Measurements from ENCODE around the gene ZNF526.

The ZNF526 gene

DNA sequence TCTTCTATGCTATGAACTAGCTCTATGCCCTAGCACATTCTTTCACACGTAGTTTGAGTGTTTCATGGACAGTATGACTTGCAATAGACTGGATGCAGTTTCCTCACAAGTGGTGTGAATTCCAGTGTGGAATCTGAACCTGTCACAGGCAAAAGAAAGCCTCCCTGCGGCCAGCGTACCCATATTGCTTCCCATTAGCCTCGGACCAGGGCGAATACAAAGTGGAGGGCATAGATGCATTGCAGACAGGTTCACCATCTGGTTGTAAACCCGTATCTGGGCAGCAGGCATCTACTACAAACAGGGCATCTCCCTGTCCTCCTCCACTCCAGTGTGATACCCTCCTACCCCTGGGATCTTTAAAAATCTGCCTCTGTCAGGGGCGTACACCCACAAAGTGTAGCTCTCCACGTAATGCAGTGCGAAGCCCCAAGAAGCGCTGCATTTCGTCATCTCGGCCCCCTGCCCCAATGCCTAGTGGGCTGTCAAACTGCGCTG is 47.6 kb downstream of the ZNF526 start:
- TF ChIP-seq CEBPB (IDR thresholded peaks at IDR 0.05) (no peak), TCF12 (IDR thresholded peaks at IDR 0.05; ENCODE audit: low read depth) (no peak), FOXM1 (IDR thresholded peaks at IDR 0.05; ENCODE audit: borderline replicate concordance, low read depth) (no peak)

DNA sequence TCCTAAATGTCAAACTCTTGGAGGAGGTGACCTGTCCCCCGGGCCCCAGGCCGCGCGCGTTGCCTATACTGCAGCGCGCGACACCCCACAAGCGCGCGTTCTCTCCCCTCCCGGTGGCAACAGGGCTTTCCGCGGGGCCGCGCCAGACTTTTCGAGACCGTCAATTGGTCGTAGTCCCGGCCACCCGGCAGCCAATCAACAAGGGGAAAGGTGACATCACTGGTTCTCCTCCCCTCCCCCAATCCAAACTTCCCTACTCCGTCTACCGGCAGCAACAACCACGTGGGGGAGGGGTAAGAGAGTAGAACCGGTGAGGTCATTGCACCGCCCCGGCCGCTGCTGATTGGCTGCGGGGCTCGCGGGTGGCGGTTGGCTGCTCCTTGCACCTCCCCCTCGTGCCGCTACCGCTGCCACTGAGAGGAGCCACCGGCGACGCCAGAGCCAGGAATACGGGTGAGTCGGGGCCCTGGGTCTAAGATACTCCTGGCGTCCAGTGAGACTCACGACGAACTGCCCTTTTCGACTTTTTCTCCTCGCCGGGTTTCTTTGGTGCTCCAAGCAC is 48.1 kb downstream of the ZNF526 start:
- TF ChIP-seq RAD21 (IDR thresholded peaks at IDR 0.05; ENCODE audit: low read depth) (no peak), USF1 (IDR thresholded peaks at IDR 0.05) (peak; percentile 77), TAF1 (IDR thresholded peaks at IDR 0.05; ENCODE audit: low read depth) (peak; percentile 42; the same call in 1 of the 2 replicates), EGR1 (IDR thresholded peaks at IDR 0.05) (no peak), TEAD4 (IDR thresholded peaks at IDR 0.05) (peak; percentile 27; the same call in 1 of the 2 replicates), EP300 (IDR thresholded peaks at IDR 0.05; ENCODE audit: borderline replicate concordance) (peak; percentile 72; the same call in 1 of the 2 replicates), TCF12 (IDR thresholded peaks at IDR 0.05; ENCODE audit: low read depth) (peak; percentile 85), CREB1 (IDR thresholded peaks at IDR 0.05; ENCODE audit: low read depth) (no peak; the same call in 1 of the 2 replicates), NFIC (IDR thresholded peaks at IDR 0.05) (no peak), FOXM1 (IDR thresholded peaks at IDR 0.05; ENCODE audit: borderline replicate concordance, low read depth) (peak; percentile 26; the same call in 1 of the 2 replicates)
- TF ChIP-seq, protein P1, sequence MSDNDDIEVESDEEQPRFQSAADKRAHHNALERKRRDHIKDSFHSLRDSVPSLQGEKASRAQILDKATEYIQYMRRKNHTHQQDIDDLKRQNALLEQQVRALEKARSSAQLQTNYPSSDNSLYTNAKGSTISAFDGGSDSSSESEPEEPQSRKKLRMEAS (IDR thresholded peaks at IDR 0.05): peak; percentile 79

- TF ChIP-seq RAD21 (IDR thresholded peaks at IDR 0.05; ENCODE audit: low read depth) (no peak), EP300 (IDR thresholded peaks at IDR 0.05; ENCODE audit: borderline replicate concordance) (no peak), TCF12 (IDR thresholded peaks at IDR 0.05; ENCODE audit: low read depth) (no peak), NFIC (IDR thresholded peaks at IDR 0.05) (no peak), YY1 (IDR thresholded peaks at IDR 0.05; ENCODE audit: low read depth) (peak; percentile 85), CEBPB (IDR thresholded peaks at IDR 0.05) (no peak), TEAD4 (IDR thresholded peaks at IDR 0.05) (no peak), FOXM1 (IDR thresholded peaks at IDR 0.05; ENCODE audit: borderline replicate concordance, low read depth) (no peak), EGR1 (IDR thresholded peaks at IDR 0.05) (no peak), USF1 (IDR thresholded peaks at IDR 0.05) (no peak; the same call in 1 of the 2 replicates), REST (IDR thresholded peaks at IDR 0.05; ENCODE audit: low read depth) (no peak), ZBTB7A (IDR thresholded peaks at IDR 0.05; ENCODE audit: low read depth) (0 out of 2 replicates have a peak, but pooled peaks have one; percentile 25), CREB1 (IDR thresholded peaks at IDR 0.05; ENCODE audit: low read depth) (peak; percentile 45), TAF1 (IDR thresholded peaks at IDR 0.05; ENCODE audit: low read depth) (no peak)
- TF ChIP-seq, protein P1 (IDR thresholded peaks at IDR 0.05): no peak
Observed at GRCh38 chr19:42268704-42269477, 48.8 kb downstream of the ZNF526 start, which contains the start of gene CIC. CIC (plus strand) TSS chr19:42269252; CDS start chr19:42271784, 2,532 bp downstream.

- TF ChIP-seq, protein P1 (IDR thresholded peaks at IDR 0.05): no peak
- no peak for TF ChIP-seq CEBPB (IDR thresholded peaks at IDR 0.05)
- no peak for TF ChIP-seq YY1 (IDR thresholded peaks at IDR 0.05; ENCODE audit: low read depth)
- no peak for TF ChIP-seq NFIC (IDR thresholded peaks at IDR 0.05)
- TF ChIP-seq FOXM1 (IDR thresholded peaks at IDR 0.05; ENCODE audit: borderline replicate concordance, low read depth): no peak
- TF ChIP-seq USF1 (IDR thresholded peaks at IDR 0.05): no peak
- no peak for TF ChIP-seq EGR1 (IDR thresholded peaks at IDR 0.05)
- TF ChIP-seq RAD21 (IDR thresholded peaks at IDR 0.05; ENCODE audit: low read depth): no peak
- no peak for TF ChIP-seq REST (IDR thresholded peaks at IDR 0.05; ENCODE audit: low read depth)
- no peak for TF ChIP-seq CREB1 (IDR thresholded peaks at IDR 0.05; ENCODE audit: low read depth)
- no peak for TF ChIP-seq TEAD4 (IDR thresholded peaks at IDR 0.05)
- TF ChIP-seq EP300 (IDR thresholded peaks at IDR 0.05; ENCODE audit: borderline replicate concordance): no peak
- TF ChIP-seq ZBTB7A (IDR thresholded peaks at IDR 0.05; ENCODE audit: low read depth): no peak
- TF ChIP-seq TCF12 (IDR thresholded peaks at IDR 0.05; ENCODE audit: low read depth): no peak
- TF ChIP-seq TAF1 (IDR thresholded peaks at IDR 0.05; ENCODE audit: low read depth): no peak
Observed at GRCh38 chr19:42269478-42270345, 49.6 kb downstream of the ZNF526 start.

Measured in Ishikawa (cell line).